HL-60 (cell line): Measurements from ENCODE around the gene CCDC142.
A peak's percentile ranks its signal among the peaks of the same experiment; 100 is the strongest.
"Not testable (repeated sequence)": the region's sequence is repeated elsewhere in the genome, so short reads cannot be mapped to it uniquely, and the experiment has no call there.

Source experiments
- DNase-seq, 2 experiments: peaks; one replicate each; pipeline ENCODE4 v3.0.0-alpha.2; 2010 to 2020; ENCODE audit warnings: low read depth in 1 of 2, low spot score in 1 of 2
- H3K27ac ChIP-seq: fragments of 250-450 bp; sonication (Bioruptor Pico); replicated peaks from 2 replicates; pipeline ENCODE4 v1.5.1; 2020; ENCODE audit warnings: mild to moderate bottlenecking, moderate library complexity
- H3K27me3 ChIP-seq: fragments of 250-450 bp; sonication (Bioruptor Pico); 2 replicates; pipeline ENCODE4 v1.5.1; 2021; ENCODE audit warnings: mild to moderate bottlenecking, moderate library complexity; ENCODE audit not compliant: insufficient read depth, poor library complexity, severe bottlenecking
- H3K4me3 ChIP-seq: replicated peaks from 2 replicates; pipeline ENCODE4 v1.5.1; 2011; ENCODE audit warnings: mild to moderate bottlenecking, control low read depth, low read length; ENCODE audit not compliant: insufficient read depth
- GABPA ChIP-seq: IDR thresholded peaks from 2 replicates; pipeline ENCODE4 v1.6.1; 2012; ENCODE audit warnings: low read depth
- POLR2AphosphoS5 ChIP-seq: IDR thresholded peaks from 2 replicates; pipeline ENCODE4 v1.6.1; 2012; ENCODE audit warnings: low read depth
- SPI1 ChIP-seq: IDR thresholded peaks from 2 replicates; pipeline ENCODE4 v1.6.1; 2012; ENCODE audit warnings: low read depth, mild to moderate bottlenecking, borderline replicate concordance
- TF ChIP-seq, protein P1 (sequence below): IDR thresholded peaks from 2 replicates; pipeline ENCODE4 v1.6.1; 2012; ENCODE audit warnings: low read depth; ENCODE audit not compliant: insufficient replicate concordance
- TF ChIP-seq, protein P2 (sequence below): IDR thresholded peaks from one replicate; pipeline ENCODE4 v1.5.1; 2011; ENCODE audit warnings: low read length, control low read depth, inconsistent platforms; ENCODE audit not compliant: insufficient read depth

The CCDC142 gene

DNA sequence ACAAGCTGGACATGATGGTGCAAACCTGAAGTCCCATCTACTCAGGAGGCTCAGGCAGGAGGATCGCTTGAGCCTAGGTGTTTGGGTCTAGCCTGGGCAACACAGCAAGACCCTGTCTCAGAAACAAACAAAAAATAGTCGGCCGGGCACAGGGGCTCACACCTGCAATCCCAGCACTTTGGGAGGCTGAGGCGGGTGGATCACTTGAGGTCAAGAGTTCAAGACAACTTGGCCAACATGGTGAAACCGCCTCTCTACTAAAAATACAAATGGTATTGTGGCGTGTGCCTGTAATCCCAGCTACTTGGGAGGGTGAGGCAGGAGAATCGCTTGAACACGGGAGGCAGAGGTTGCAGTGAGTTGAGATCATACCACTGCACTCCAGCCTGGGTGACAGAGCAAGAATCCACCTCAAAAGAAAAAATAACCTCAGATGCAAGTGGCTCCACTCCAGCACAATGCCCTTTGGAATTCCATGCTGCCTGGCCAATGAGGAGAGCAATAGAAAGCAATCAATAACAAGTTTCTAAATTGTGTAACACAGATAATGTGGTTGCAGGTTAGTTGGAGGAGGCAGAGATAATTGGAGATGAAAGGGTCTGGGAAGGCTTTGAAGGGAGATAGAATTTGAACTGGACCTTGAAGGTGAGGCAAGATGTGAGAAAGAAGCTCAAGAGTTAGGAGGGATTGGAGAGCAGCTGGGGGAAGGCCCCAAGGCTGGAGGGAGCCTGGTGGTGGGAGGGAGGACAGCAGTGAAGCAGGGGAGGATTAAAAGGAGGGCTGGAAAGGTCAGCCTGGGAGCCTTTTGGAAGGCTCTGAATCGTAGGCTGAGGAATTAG is 6.1 kb upstream of the CCDC142 start:
- no peak overlapping the region for H3K4me3 ChIP-seq
- H3K27ac ChIP-seq: no peak overlapping the region
- no peaks in the 10 kb centered on the region for H3K27me3 ChIP-seq
- no peak for DNase-seq
- no peak for TF ChIP-seq POLR2AphosphoS5

DNA sequence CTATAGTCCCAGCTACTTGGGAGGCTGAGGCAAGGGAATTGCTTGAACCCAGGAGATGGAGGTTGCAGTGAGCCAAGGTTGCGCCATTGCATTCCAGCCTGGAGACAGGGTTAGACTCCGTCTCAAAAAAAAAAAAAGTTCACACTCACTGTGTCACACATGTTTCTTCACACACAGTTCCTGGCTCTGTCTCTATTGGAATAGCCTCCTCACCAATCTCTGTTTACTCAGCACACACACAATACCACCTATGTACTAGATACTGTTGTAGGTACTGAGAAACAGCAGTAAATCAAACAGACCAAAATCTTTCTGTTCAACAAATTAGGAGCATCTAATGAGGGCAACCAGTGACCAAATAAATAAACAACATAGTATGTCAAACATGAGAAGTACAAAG is 3.3 kb upstream of the CCDC142 start:
- no peak for DNase-seq
- H3K27me3 ChIP-seq: no peaks in the 10 kb centered on the region
- H3K27ac ChIP-seq: no peak overlapping the region
- H3K4me3 ChIP-seq: no peak overlapping the region
- TF ChIP-seq, protein P1, sequence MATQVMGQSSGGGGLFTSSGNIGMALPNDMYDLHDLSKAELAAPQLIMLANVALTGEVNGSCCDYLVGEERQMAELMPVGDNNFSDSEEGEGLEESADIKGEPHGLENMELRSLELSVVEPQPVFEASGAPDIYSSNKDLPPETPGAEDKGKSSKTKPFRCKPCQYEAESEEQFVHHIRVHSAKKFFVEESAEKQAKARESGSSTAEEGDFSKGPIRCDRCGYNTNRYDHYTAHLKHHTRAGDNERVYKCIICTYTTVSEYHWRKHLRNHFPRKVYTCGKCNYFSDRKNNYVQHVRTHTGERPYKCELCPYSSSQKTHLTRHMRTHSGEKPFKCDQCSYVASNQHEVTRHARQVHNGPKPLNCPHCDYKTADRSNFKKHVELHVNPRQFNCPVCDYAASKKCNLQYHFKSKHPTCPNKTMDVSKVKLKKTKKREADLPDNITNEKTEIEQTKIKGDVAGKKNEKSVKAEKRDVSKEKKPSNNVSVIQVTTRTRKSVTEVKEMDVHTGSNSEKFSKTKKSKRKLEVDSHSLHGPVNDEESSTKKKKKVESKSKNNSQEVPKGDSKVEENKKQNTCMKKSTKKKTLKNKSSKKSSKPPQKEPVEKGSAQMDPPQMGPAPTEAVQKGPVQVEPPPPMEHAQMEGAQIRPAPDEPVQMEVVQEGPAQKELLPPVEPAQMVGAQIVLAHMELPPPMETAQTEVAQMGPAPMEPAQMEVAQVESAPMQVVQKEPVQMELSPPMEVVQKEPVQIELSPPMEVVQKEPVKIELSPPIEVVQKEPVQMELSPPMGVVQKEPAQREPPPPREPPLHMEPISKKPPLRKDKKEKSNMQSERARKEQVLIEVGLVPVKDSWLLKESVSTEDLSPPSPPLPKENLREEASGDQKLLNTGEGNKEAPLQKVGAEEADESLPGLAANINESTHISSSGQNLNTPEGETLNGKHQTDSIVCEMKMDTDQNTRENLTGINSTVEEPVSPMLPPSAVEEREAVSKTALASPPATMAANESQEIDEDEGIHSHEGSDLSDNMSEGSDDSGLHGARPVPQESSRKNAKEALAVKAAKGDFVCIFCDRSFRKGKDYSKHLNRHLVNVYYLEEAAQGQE: no peak
- TF ChIP-seq POLR2AphosphoS5: no peak
- TF ChIP-seq, protein P2, sequence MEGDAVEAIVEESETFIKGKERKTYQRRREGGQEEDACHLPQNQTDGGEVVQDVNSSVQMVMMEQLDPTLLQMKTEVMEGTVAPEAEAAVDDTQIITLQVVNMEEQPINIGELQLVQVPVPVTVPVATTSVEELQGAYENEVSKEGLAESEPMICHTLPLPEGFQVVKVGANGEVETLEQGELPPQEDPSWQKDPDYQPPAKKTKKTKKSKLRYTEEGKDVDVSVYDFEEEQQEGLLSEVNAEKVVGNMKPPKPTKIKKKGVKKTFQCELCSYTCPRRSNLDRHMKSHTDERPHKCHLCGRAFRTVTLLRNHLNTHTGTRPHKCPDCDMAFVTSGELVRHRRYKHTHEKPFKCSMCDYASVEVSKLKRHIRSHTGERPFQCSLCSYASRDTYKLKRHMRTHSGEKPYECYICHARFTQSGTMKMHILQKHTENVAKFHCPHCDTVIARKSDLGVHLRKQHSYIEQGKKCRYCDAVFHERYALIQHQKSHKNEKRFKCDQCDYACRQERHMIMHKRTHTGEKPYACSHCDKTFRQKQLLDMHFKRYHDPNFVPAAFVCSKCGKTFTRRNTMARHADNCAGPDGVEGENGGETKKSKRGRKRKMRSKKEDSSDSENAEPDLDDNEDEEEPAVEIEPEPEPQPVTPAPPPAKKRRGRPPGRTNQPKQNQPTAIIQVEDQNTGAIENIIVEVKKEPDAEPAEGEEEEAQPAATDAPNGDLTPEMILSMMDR: no peak
- TF ChIP-seq GABPA: no peak
- TF ChIP-seq SPI1: no peak

DNA sequence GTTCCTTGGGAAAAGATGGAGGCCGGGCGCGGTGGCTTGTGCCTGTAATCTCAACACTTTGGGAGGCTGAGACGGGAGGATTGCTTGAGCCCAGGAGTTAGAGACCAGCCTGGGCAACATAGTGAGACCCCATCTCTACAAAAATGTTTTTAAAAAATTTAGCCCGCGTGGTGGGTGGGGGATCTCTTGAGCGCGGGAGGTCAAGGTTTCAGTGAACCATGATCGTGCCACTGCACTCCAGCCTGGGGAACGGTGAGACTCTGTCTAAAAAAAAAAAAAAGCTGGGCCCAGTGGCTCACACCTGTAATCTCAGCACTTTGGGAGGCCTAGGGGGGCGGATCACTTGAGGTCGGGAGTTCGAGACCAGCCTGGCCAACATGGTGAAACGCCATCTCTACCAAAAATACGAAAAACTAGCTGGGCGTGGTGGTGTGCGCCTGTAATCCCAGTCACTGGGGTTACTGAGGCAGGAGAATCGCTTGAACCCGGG is 922 bp upstream of the CCDC142 start:
- Histone ChIP-seq H3K4me3 (peak overlapping the region; percentile 91), H3K27ac (peak overlapping the region; percentile 75)
- H3K27me3 ChIP-seq, DNase-seq: not testable (repeated sequence)

DNA sequence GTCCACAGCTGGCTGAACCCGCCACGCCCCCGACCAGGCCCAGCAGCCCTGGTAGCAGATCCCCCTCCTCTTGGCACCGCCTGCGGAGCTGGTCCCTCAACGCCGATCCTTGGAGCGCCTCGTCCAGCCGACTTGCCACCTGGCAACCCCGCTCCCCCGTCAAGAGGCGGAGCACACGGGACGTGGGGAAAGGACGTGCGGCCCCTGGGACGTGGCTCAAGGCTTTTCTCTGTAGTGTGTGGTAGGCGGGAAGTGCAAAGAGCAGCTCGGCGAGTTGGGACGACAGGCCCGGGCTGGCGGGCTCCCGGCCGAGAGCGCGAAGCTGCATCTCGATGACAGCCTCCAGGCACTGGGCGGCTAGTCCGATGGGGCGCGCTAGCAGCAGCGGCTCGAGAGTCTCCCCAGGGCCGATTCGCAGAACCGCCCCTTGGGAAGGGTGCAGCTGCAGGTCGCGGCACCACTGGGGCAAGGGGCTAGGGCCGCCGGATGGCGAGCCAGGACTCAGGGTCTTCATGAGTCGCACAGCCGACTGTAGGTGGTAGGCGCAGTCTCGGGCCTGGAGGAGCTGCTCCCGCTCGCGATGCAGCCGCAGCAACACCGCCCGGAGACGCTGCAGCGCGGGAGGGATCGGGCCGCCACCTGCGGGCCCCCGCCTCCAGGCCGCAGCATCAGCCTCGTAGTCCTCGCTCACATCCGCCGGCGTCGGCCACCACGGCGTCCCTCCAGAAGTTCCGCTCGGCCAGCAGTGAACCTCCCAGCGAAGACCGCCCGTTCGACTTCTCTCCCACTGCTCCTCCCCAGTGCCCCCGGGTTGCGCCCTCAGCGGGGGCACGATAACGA is 617 bp downstream of the CCDC142 start:
- peak overlapping the region; percentile 91 for H3K4me3 ChIP-seq
- H3K27ac ChIP-seq: peak overlapping the region; percentile 75
- no peaks in the 10 kb centered on the region for H3K27me3 ChIP-seq
- DNase-seq: peak in 1 of 2 experiments; percentile 67
- 0 out of 2 replicates have a peak, but pooled peaks have one; percentile 9 for TF ChIP-seq SPI1
- TF ChIP-seq, protein P2: no peak

DNA sequence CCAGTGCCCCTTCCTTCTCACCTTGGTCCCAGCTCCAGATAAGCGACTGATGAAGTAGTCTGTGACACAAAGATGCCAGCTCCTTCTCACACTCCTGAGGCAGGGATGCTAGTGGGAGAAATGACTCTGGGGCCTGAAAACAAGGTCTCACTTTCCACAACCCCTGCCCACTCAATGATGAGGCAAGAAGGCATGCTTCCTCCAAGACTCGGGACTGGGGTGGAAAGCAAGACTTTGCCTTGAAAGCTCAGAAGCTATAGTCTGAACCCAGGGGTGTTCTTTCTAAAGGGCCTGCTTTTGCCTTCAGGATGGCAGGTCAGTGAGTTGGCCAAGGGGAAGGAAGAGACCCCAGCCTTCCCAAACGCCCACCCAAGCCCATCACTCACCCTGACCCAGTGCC is 1.4 kb downstream of the CCDC142 start:
- Histone ChIP-seq H3K27me3 (no peaks in the 10 kb centered on the region), H3K4me3 (peak overlapping the region; percentile 91), H3K27ac (no peak overlapping the region)
- TF ChIP-seq SPI1: no peak
- no peak for TF ChIP-seq POLR2AphosphoS5
- TF ChIP-seq, protein P1: no peak
- TF ChIP-seq GABPA: no peak
- TF ChIP-seq, protein P2: no peak
- no peak for DNase-seq
